ENCODE measurements around the gene UBAC1. TPM values are rescaled to one million over a fixed set of nuclear protein-coding genes. Genes with fewer than 3 reads are reported as not detected.

The UBAC1 gene
- total RNA-seq, 4 donors from 2014 or later: 89.3 to 99.3 (median 96.9) TPM

DNA sequence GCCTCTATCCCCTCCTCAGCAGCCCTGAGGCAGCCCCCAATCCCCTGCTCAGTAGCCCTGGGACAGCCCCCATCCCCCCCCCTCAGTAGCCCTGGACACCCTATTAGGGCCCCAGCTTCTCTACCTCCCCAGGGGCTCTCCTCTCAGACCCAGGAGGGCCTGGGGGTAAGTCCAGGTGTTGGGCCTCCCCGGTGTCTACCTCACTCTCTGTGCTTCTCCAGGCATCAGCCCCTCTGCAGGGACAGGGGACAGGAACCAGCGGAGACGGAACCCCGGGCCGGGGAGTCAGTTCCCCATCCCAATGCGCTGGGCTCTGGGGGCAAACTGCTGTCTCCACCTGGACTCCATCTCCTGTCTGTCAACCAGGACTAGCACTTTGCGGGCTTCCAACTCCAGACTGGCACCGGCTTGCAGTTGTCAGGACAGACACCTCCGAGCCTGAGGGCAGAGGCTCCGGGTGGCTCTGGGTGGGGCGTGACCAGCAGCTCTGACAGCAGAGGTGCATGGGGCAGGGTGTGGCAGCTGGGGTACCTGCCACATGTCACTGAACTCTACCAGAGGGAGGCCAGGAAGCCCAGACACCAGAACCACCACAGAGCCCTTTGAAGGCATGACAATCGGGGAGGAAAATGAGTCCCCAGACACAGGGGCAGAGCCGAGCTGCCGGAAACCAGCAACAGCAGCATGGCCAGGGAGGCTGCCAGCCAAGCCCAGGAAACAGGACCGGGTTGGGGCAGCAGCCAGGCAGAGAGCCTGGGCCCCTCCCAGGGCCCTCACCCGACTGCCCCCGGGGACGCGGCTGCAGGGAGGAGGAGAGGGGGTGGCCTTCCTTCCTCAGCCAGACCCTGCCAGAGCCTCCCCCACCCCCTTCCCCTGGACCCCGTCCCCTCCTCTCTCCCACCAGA, 17.7 kb upstream of the UBAC1 start:
- 23 to 27% methylated on average over 12 to 16 of the region's 20 CpGs for WGBS, 2 donors
- intact Hi-C loops (cut with DNase I; ENCODE audit: low total_unique reads): no loop called here
- TF ChIP-seq POLR2A (IDR thresholded peaks at IDR 0.05): no peak
- TF ChIP-seq, protein P1, sequence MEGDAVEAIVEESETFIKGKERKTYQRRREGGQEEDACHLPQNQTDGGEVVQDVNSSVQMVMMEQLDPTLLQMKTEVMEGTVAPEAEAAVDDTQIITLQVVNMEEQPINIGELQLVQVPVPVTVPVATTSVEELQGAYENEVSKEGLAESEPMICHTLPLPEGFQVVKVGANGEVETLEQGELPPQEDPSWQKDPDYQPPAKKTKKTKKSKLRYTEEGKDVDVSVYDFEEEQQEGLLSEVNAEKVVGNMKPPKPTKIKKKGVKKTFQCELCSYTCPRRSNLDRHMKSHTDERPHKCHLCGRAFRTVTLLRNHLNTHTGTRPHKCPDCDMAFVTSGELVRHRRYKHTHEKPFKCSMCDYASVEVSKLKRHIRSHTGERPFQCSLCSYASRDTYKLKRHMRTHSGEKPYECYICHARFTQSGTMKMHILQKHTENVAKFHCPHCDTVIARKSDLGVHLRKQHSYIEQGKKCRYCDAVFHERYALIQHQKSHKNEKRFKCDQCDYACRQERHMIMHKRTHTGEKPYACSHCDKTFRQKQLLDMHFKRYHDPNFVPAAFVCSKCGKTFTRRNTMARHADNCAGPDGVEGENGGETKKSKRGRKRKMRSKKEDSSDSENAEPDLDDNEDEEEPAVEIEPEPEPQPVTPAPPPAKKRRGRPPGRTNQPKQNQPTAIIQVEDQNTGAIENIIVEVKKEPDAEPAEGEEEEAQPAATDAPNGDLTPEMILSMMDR (IDR thresholded peaks at IDR 0.05): no peak
- DNase-seq (ENCODE audit: low spot score in 2 of 2): no peak
- no peak overlapping the region for H3K4me3 ChIP-seq (ENCODE audit: low read depth, poor library complexity, severe bottlenecking)

DNA sequence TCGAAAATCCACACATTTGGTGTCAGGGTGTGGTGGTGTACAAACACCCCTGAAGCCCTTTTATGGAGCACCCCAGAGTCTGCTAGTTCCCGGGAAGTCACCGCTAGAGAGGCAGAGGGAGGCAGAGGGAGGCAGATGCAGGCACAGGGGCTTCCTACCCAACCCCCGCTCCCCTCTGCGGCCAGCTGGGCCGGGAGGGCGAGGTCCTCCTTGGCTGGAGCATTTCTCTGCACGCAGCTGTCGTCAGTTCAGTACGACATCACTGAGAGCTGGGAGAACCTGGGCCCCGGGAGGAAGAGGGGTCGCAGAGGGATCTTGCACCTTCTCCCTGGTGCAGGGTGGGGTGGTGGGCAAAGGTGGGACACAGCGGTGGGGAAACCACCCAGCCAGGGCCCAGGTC, 15.8 kb upstream of the UBAC1 start:
- H3K4me3 ChIP-seq (ENCODE audit: low read depth, poor library complexity, severe bottlenecking): no peak overlapping the region
- intact Hi-C loops (cut with DNase I; ENCODE audit: low total_unique reads): no loop called here
- 41 to 51% methylated on average over 8 to 13 of the region's 13 CpGs for WGBS, 2 donors
- DNase-seq (ENCODE audit: low spot score in 2 of 2): no peak
- TF ChIP-seq POLR2A (IDR thresholded peaks at IDR 0.05): no peak
- TF ChIP-seq, protein P1 (IDR thresholded peaks at IDR 0.05): no peak

DNA sequence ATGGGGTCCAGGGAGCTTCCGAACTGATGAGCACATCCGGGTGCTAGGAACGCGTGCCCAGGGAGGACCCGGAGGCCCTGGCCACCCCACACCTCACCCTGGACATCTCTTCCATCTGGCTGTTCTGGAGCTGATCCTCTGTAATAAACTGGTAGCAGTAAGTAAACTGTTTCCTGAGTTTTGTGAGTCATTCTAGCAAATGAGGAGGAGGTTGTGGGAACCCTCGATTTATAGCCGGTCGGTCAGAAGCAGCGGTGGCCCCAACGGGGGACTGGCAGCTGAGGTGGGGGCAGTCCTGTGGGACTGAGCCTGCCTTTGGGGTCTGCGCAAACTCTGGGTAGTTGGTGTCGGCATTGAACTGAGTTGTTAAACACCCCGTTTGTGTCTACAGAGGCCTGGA, 15.4 kb upstream of the UBAC1 start:
- 67 to 71% methylated on average over 13 of the region's 13 CpGs for WGBS, 2 donors
- TF ChIP-seq POLR2A (IDR thresholded peaks at IDR 0.05): no peak
- TF ChIP-seq, protein P1 (IDR thresholded peaks at IDR 0.05): no peak
- DNase-seq (ENCODE audit: low spot score in 2 of 2): no peak
- no peak overlapping the region for H3K4me3 ChIP-seq (ENCODE audit: low read depth, poor library complexity, severe bottlenecking)
- intact Hi-C loops (cut with DNase I; ENCODE audit: low total_unique reads): no loop called here

DNA sequence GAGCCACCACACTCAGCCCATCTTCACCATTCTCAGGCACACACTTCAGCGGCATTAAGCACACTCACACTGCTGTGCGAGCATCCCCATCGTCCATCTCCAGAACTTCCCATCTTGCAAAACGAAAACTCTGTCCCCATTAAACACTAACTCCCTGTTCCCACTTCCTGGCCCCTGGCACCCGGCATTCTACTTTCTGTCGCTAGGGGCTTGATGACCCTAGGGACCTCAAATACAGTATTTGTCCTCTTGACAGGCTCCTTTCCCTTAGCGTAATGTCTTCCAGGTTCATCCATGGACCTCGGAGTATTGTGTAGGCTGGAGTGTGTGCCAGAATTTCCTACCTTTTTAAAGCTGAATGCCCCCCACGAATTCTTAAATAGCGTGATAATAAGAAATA, 14.7 kb upstream of the UBAC1 start:
- H3K4me3 ChIP-seq (ENCODE audit: low read depth, poor library complexity, severe bottlenecking): no peak overlapping the region
- intact Hi-C loops (cut with DNase I; ENCODE audit: low total_unique reads): no loop called here
- TF ChIP-seq, protein P1 (IDR thresholded peaks at IDR 0.05): no peak
- no peak for TF ChIP-seq POLR2A (IDR thresholded peaks at IDR 0.05)
- no peak for DNase-seq (ENCODE audit: low spot score in 2 of 2)
- 84 to 87% methylated on average over 10 of the region's 10 CpGs for WGBS, 2 donors

DNA sequence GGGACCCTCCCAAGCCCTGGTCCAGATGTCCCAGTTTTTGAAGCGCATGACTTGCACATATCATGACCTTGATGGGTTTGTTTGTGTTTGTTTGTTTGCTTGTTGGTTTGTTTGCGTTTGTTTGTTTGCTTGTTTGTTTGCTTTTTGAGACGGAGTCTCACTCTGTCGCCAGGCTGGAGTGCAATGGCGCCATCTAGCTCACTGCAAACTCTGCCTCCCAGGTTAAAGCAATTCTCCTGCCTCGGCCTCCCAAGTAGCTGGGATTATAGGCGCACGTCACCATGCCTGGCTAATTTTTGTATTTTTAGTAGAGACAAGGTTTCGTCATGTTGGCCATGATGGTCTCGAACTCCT, 13.0 kb upstream of the UBAC1 start:
- no peak for DNase-seq (ENCODE audit: low spot score in 2 of 2)
- intact Hi-C loops (cut with DNase I; ENCODE audit: low total_unique reads): no loop called here
- WGBS, 2 donors: 67% methylated on average over 10 of the region's 10 CpGs
- H3K4me3 ChIP-seq (ENCODE audit: low read depth, poor library complexity, severe bottlenecking): no peak overlapping the region
- no peak for TF ChIP-seq POLR2A (IDR thresholded peaks at IDR 0.05)
- TF ChIP-seq, protein P1 (IDR thresholded peaks at IDR 0.05): no peak
